GM23248 (cell line): Measurements from ENCODE around the gene PLEKHA4. TPM values are rescaled to one million over a fixed set of nuclear protein-coding genes. Genes with fewer than 3 reads are reported as not detected.
"Not testable (repeated sequence)": the region's sequence is repeated elsewhere in the genome, so short reads cannot be mapped to it uniquely, and the experiment has no call there.

Source experiments
- DNase-seq: peaks from one replicate; pipeline ENCODE4 v3.0.0-alpha.2; 2015
- H2AFZ ChIP-seq: fragments of 200-600 bp; sonication (generic); 2 replicates; pipeline ENCODE4 v1.6.1; 2016; ENCODE audit warnings: antibody characterized with exemption
- H3F3A ChIP-seq: fragments of 200-600 bp; sonication (generic); 2 replicates; pipeline ENCODE4 v1.6.1; 2016; ENCODE audit warnings: mild to moderate bottlenecking, antibody characterized with exemption, mixed run types; ENCODE audit not compliant: insufficient read depth
- H3K27ac ChIP-seq: fragments of 200-600 bp; sonication (generic); 2 replicates; pipeline ENCODE4 v1.5.1; 2016; ENCODE audit warnings: mild to moderate bottlenecking
- H3K27me3 ChIP-seq: fragments of 200-600 bp; sonication (generic); replicated peaks from 2 replicates; pipeline ENCODE4 v1.6.1; 2016; ENCODE audit warnings: mild to moderate bottlenecking; ENCODE audit not compliant: insufficient read depth
- H3K36me3 ChIP-seq: fragments of 200-600 bp; sonication (generic); 2 replicates; pipeline ENCODE4 v1.6.1; 2016; ENCODE audit warnings: low read depth, mild to moderate bottlenecking
- H3K4me1 ChIP-seq: fragments of 200-600 bp; sonication (generic); 2 replicates; pipeline ENCODE4 v1.6.1; 2016; ENCODE audit warnings: mild to moderate bottlenecking; ENCODE audit not compliant: insufficient read depth
- H3K4me2 ChIP-seq: fragments of 200-600 bp; sonication (generic); one replicate; pipeline ENCODE4 v1.6.1; 2016; ENCODE audit warnings: mild to moderate bottlenecking; ENCODE audit not compliant: unreplicated experiment
- H3K4me3 ChIP-seq: fragments of 200-600 bp; sonication (generic); 2 replicates; pipeline ENCODE4 v1.5.1; 2016; ENCODE audit warnings: mild to moderate bottlenecking
- H3K79me2 ChIP-seq: fragments of 200-600 bp; sonication (generic); 2 replicates; pipeline ENCODE4 v1.6.1; 2016; ENCODE audit warnings: mild to moderate bottlenecking; ENCODE audit not compliant: insufficient read depth
- H3K9ac ChIP-seq: fragments of 200-600 bp; sonication (generic); 2 replicates; pipeline ENCODE4 v1.6.1; 2016; ENCODE audit warnings: mild to moderate bottlenecking
- H3K9me2 ChIP-seq: fragments of 200-600 bp; sonication (generic); 2 replicates; pipeline ENCODE4 v1.6.1; 2016; ENCODE audit warnings: mixed run types, mild to moderate bottlenecking, moderate library complexity; ENCODE audit not compliant: insufficient read depth
- H3K9me3 ChIP-seq: fragments of 200-600 bp; sonication (generic); one replicate; pipeline ENCODE4 v1.6.1; 2017; ENCODE audit warnings: low read depth
- H4K20me1 ChIP-seq: fragments of 200-600 bp; sonication (generic); 2 replicates; pipeline ENCODE4 v1.6.0; 2016; ENCODE audit not compliant: insufficient read depth
- EZH2 ChIP-seq: fragments of 200-600 bp; sonication (generic); IDR thresholded peaks from 2 replicates; pipeline ENCODE4 v1.6.1; 2018; ENCODE audit warnings: antibody characterized with exemption, mild to moderate bottlenecking; ENCODE audit not compliant: insufficient read depth, poor library complexity, severe bottlenecking
- EZH2phosphoT487 ChIP-seq: fragments of 200-600 bp; sonication (generic); IDR thresholded peaks from 2 replicates; pipeline ENCODE4 v1.6.1; 2018; ENCODE audit warnings: antibody characterized with exemption, moderate library complexity, mild to moderate bottlenecking, low read depth; ENCODE audit not compliant: insufficient read depth
- WGBS, 2 experiments: methylation state at CpG; one replicate each; pipeline ENCODE4 v1.1.6; 2015 to 2017; ENCODE audit warnings: low lambda C conversion rate in 2 of 2, low coverage in 1 of 2; ENCODE audit errors: missing lambda C conversion rate in 2 of 2; 5-methylcytosine and 5-hydroxymethylcytosine counted together
- in situ Hi-C: fragments of 300-500 bp; cut with MboI; formaldehyde crosslinking; loops from 2 replicates; pipeline ENCODE4 v1.15.0; 2020
- polyA plus RNA-seq: library from polyadenylated mRNA; unstranded; fragments of >200 nt; fragmentation: Nextera tagmentation; extraction: Ambion mirVana; gene quantifications from 2 replicates; pipeline ENCODE4 v1.2.1, GENCODE V29; 2016
- total RNA-seq: library from RNA; depleted of rRNA; stranded (reverse); fragments of >200 nt; shearing (Covaris generic); gene quantifications from 2 replicates; pipeline ENCODE4 v1.2.3, GENCODE V29; 2014

PLEKHA4 gene
- total and polyA plus RNA-seq, 2 experiments from 2014 or later, result 12.3 to 19.4 TPM

GRCh38 chr19:48853483-48853882 is 14.9 kb downstream of the PLEKHA4 start:
- 94 to 95% methylated on average over 8 of the region's 8 CpGs for WGBS, 2 experiments
- no peak overlapping the region for H3K9ac ChIP-seq
- H3F3A ChIP-seq, result no peaks in the 10 kb centered on the region
- H3K4me3 ChIP-seq, result no peak overlapping the region
- no peaks in the 10 kb centered on the region for H3K27me3 ChIP-seq
- H3K9me2 ChIP-seq, result no peaks in the 10 kb centered on the region
- in situ Hi-C loops, result no loop called here
- DNase-seq, result no peak
- no peak for TF ChIP-seq EZH2phosphoT487
- TF ChIP-seq EZH2, result no peak
- no peaks in the 10 kb centered on the region for H3K4me1 ChIP-seq
- no peak overlapping the region for H2AFZ ChIP-seq
- H3K27ac ChIP-seq, result no peak overlapping the region
- no peaks in the 10 kb centered on the region for H3K79me2 ChIP-seq
- no peak overlapping the region for H3K4me2 ChIP-seq
- H4K20me1 ChIP-seq, result no peaks in the 10 kb centered on the region
- no peaks in the 10 kb centered on the region for H3K9me3 ChIP-seq
- no peaks in the 10 kb centered on the region; the same call in 1 of the 2 replicates for H3K36me3 ChIP-seq

GRCh38 chr19:48852292-48852691 is 16.1 kb downstream of the PLEKHA4 start:
- Histone ChIP-seq H2AFZ (no peak overlapping the region), H3K4me1 (no peaks in the 10 kb centered on the region), H3K9me3 (no peaks in the 10 kb centered on the region), H3K4me3 (no peak overlapping the region), H3K36me3 (no peaks in the 10 kb centered on the region; the same call in 1 of the 2 replicates), H3K9me2 (no peaks in the 10 kb centered on the region), H3K79me2 (no peaks in the 10 kb centered on the region), H3K9ac (no peak overlapping the region), H4K20me1 (no peaks in the 10 kb centered on the region), H3K27ac (no peak overlapping the region), H3F3A (no peaks in the 10 kb centered on the region), H3K4me2 (no peak overlapping the region), H3K27me3 (no peaks in the 10 kb centered on the region)
- 100% methylated on average over 4 of the region's 4 CpGs for WGBS, 2 experiments
- no peak for TF ChIP-seq EZH2phosphoT487
- no peak for TF ChIP-seq EZH2
- in situ Hi-C loops, result no loop called here
- DNase-seq, result no peak

DNA sequence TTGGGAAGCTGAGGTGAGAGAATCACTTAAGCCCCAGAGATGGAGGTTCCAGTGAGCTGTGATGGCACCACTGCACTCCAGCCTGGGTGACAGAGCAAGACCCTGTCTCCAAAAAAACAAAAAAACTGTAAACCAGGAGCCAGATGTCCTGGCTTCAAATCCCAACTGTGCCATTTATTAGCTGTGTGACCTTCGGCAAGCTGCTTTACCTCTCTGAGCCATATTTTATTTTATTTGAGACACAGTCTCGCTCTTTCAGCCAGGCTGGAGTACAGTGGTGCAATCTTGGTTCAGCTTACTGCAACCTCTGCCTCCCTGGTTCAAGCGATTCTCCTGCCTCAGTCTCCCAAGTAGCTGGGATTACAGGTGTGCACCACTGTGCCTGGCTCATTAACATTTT is 21.8 kb downstream of the PLEKHA4 start:
- H3F3A ChIP-seq, H3K36me3 ChIP-seq, H3K79me2 ChIP-seq, H3K9me2 ChIP-seq, H3K4me1 ChIP-seq, H3K9me3 ChIP-seq, H4K20me1 ChIP-seq, H3K9ac ChIP-seq, H2AFZ ChIP-seq, DNase-seq, H3K4me3 ChIP-seq, H3K27me3 ChIP-seq, H3K27ac ChIP-seq, H3K4me2 ChIP-seq, in situ Hi-C loops: not testable (repeated sequence)
- WGBS, 2 experiments, result 98 to 100% methylated on average over 3 of the region's 3 CpGs

- H3K4me2 ChIP-seq, result no peak overlapping the region
These were observed 23.0 kb downstream of the PLEKHA4 start for GRCh38 chr19:48845384-48845783.

GRCh38 chr19:48844472-48844871 is 23.9 kb downstream of the PLEKHA4 start:
- peak; percentile 64 for DNase-seq
- H3K27me3 ChIP-seq, result no peaks in the 10 kb centered on the region
- in situ Hi-C loops, result loop anchor here (5.0 kb wide), 1 partner anchor 52 kb away; no protein-coding TSS in a partner anchor
- H3K9me2 ChIP-seq, result no peaks in the 10 kb centered on the region
- H3K4me1 ChIP-seq, result no peaks in the 10 kb centered on the region
- no peak for TF ChIP-seq EZH2phosphoT487
- no peak for TF ChIP-seq EZH2
- H3K36me3 ChIP-seq, result peaks cover 5% of the 10 kb centered on the region; the same call in 1 of the 2 replicates
- H2AFZ ChIP-seq, result no peak overlapping the region
- 58 to 69% methylated on average over 2 of the region's 2 CpGs for WGBS, 2 experiments
- H3K9me3 ChIP-seq, result no peaks in the 10 kb centered on the region
- H3K27ac ChIP-seq, result no peak overlapping the region
- no peaks in the 10 kb centered on the region for H4K20me1 ChIP-seq
- H3K9ac ChIP-seq, result no peak overlapping the region
- no peak overlapping the region for H3K4me2 ChIP-seq
- no peaks in the 10 kb centered on the region; the same call in 1 of the 2 replicates for H3F3A ChIP-seq
- no peak overlapping the region for H3K4me3 ChIP-seq
- no peaks in the 10 kb centered on the region for H3K79me2 ChIP-seq

More at GRCh38 chr19:48845384-48845783, 23.0 kb downstream of the PLEKHA4 start:
- no peak overlapping the region for H3K27ac ChIP-seq
- H2AFZ ChIP-seq, result no peak overlapping the region
- no peaks in the 10 kb centered on the region for H3K27me3 ChIP-seq
- no peaks in the 10 kb centered on the region for H3K9me3 ChIP-seq
- in situ Hi-C loops, result no loop called here
- no peaks in the 10 kb centered on the region for H4K20me1 ChIP-seq
- H3K9me2 ChIP-seq, result no peaks in the 10 kb centered on the region
- TF ChIP-seq EZH2phosphoT487 (no peak), EZH2 (no peak)
- no peaks in the 10 kb centered on the region for H3K4me1 ChIP-seq
- 95 to 98% methylated on average over 15 of the region's 15 CpGs for WGBS, 2 experiments
- H3F3A ChIP-seq, result no peaks in the 10 kb centered on the region; the same call in 1 of the 2 replicates
- H3K79me2 ChIP-seq, result no peaks in the 10 kb centered on the region
- no peak overlapping the region for H3K4me3 ChIP-seq
- H3K36me3 ChIP-seq, result peaks cover 5% of the 10 kb centered on the region; the same call in 1 of the 2 replicates
- DNase-seq, result no peak
- H3K9ac ChIP-seq, result no peak overlapping the region
